COLO829 (cell line): ENCODE results near the gene POFUT2.
A peak's percentile ranks its signal among the peaks of the same experiment; 100 is the strongest.

Experiments used
- DNase-seq: peaks from one replicate; pipeline ENCODE4 v3.0.0; 2012; ENCODE audit warnings: low spot score

The POFUT2 gene

GRCh38 chr21:45297869-45298268 is 10.2 kb upstream of the POFUT2 start:
- DNase-seq, result no peak

DNA sequence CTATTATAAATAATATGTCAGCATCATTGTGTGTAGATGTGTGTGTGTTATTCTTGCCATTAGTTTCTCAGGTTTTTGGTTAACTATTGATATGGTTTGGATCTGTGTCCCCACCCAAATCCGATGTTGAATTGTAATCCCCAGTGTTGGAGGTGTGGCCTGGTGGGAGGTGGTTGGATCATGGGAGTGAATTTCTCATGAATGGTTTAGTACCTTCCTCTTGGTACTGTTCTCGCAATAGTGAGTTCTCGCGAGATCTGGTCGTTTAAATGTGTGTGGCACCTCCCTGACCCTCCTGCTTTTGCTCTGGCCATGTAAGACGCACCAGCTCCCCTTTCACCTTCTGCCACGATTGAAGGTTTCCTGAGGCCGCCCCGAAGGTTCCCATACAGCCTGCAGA is 9.6 kb upstream of the POFUT2 start:
- no peak for DNase-seq

DNA sequence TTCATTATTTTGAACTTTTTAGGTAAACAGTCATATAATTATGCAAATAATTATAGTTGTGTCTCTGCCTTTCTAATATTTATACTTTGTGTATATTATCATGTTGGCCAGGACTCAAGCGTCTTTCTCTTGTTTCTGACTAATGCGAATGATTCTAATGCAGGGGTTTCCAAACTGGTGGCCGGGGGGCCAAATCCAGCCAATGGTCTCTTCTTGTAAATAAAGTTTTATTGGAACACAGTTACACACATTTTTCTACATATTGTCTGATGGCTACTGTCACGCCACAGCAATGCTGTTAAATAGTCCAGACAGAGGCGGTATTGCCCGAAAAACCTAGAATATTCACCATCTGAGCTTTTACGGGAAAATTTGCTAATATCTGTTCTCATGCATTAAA is 8.9 kb upstream of the POFUT2 start:
- no peak for DNase-seq

DNA sequence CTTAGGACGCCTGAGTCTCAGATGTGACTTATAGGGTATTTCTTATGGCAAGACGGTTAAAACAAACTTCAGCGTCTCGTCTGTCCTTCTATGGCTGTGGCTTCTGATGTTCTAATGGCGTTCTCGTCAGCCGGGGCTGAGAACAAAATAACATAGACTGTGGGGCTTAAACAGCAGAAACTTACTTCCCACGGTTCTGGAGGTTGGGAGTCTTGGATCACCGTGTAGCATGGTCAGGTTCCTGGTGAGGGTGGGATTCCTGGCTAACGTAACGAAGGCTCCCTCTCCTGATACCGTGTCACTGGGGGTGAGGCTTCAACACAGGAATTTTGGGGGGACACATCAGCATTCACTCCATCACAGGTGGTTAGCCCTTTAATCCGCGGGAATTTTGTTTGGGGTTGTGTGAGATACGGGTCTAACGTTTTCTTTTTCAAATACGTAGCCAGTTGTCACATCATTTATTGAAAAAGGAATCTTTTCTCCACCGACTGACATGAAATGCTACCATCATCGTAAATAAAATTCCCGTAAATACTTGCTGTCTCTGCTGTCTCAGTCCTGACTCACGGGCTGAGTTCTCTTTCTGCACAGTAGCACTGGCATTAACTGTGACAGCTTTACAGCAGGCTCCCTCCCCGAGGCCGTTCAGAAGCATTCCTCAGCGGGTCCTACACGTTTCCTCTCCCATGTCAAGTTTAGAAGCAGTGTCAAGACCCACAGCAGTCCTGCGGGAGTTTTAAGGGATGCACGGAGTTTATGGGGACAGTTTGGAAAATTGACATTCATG is 8.1 kb upstream of the POFUT2 start:
- DNase-seq, result no peak

GRCh38 chr21:45294509-45295291 is 7.0 kb upstream of the POFUT2 start:
- no peak for DNase-seq

DNA sequence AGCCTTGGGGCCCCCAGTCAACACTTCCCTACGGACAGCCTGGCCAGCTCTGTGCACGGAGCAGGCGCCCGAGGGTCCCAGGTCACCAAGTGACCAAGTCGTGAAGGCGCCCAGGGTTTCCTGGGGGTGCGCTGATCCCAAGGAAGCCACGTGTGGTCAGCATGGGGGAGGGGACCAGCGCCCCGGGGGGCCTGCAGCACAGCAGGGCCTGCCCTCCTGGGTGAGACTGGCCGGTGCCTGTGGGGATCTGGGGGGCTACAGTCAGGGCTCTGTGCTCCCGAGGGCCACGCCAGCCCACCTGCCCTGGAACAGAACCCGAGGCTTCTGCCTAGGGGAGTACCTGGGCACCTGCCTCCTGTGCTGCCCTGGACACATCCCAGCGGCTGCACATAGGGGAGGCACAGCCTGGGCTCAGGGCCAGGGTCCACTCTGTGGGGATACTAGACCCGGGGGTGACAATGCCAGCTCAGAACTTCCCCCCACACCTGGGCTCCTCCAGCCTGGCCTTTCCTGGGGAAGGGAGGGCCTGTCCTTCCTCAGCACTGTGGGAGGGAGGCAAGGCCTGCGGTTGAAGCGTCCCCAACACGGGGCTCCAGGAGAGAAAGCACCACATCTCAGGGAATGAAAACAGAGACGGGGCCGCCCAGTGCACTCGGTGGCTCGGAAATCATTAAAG is 6.2 kb upstream of the POFUT2 start:
- no peak for DNase-seq

- no peak for DNase-seq
Observed at GRCh38 chr21:45293220-45293725, 5.6 kb upstream of the POFUT2 start.

- DNase-seq, result peak; percentile 66
Observed at GRCh38 chr21:45292399-45293219, 4.9 kb upstream of the POFUT2 start.

GRCh38 chr21:45291613-45292398 is 4.1 kb upstream of the POFUT2 start:
- DNase-seq, result no peak

- DNase-seq, result no peak
Observed at GRCh38 chr21:45290948-45291612, 3.4 kb upstream of the POFUT2 start.

GRCh38 chr21:45289655-45290515 is 2.2 kb upstream of the POFUT2 start:
- DNase-seq, result no peak

DNA sequence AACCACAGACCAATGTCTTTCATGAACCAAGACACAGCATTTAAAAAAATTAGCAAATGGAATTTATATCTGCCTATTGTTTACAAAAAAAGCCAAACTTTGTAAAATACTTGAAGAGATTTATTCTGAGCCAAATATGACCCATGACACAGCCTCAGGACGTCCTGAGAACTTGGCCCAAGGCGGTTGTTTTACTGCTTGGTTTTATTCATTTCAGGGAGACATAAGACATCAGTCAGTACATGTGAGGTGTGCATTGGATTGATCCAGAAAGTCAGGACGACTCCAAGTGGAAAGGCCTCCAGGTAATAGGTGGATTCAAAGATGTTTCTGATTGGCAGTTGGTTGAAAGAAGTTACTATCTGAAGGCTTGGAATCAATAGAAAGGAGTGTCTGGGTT is 1.4 kb upstream of the POFUT2 start:
- no peak for DNase-seq

DNA sequence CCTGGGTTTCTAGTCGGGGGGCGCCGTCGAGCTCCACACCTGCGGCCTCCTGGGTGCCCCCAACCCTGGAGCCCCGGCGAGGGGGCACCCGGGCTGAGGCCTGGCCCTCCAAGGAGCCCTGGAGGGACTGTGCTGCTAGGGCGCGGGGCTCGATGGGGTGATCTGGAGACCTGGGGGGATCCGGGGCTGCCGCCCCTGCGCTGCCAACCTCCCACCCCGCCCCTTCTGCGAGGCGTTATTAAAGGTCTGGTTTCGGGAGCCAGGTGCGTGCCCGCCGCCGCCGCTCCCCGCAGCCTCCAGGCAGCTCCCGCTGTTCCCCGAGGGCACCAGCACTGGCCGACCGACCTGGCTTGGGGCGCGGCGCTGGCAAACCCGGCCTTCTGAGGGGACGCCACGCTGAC is 746 bp upstream of the POFUT2 start:
- no peak for DNase-seq

DNA sequence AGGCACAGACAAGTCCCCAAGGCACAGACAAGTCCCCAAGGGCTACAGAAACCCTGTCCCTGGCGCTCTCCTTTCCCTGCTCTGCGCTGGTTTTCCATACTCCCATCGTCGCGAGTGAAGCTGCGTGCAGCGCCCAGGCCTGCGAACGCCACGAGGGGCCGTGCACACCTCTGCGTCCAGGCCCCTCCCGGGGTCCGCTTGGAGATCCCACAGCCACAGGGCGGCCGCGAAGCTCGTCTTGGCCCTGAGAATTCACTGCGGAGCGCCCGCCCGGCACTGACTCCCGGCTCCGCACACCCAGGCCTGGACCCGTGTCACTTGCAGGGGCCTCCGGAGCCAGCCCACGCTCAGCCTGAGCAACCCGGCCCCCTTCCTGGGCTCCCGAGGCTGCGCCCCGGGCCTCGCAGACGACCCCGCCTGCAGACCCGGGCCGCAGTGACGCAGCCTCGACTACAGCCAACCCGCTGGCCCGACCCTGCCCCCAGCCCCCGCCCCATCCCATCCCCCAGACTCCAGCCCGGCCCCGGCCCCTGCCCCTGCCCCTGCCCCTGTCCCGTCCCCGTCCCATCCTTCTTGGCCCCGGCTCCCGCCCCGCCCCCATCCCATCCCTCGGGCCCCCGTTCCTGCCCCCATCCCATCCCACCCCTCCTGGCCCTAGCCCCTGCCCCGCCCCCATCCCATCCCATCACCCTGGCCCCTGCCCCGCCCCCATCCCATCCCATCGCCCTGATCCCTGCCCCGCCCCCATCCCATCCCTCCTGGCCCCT is 841 bp downstream of the POFUT2 start:
- no peak for DNase-seq

DNA sequence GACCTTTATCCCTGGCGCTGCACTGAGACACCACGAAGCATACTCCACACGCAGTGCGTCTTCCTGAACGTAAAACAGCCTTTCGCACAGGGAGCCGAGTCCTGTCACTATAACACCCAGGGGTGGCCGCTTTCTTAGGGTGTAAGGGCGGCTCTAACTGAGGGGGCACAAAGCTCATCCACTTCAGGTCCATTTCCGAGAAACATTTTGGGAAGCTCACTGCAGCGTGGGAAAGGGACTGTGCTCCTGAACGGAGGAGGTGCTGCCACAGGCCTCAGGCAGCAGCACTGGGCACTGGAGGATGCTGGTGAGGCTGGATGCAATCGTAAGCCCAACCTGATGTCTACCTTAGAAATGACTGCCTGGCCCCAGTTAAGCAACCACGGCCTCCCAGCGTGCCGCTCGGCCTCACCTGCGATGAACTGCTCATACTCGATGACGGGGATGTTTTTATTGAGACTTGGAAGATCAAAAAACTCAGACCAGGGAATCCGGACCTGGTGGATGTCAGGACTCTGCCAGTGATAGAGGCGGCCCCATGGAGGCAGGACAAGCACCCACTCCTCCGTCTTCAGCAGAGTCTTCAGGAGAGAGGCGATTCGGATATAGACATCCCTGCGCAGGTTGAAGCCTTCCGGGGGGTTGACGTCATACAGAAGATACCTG is 2.3 kb downstream of the POFUT2 start:
- DNase-seq, result no peak

GRCh38 chr21:45284456-45284741 is 3.3 kb downstream of the POFUT2 start:
- no peak for DNase-seq

GRCh38 chr21:45283611-45284455 is 3.9 kb downstream of the POFUT2 start:
- DNase-seq, result no peak
